PC-3 (cell line): ENCODE data around the gene MARK4. TPM values are rescaled to one million over a fixed set of nuclear protein-coding genes. Genes with fewer than 3 reads are reported as not detected.

ENCODE experiments used
- ATAC-seq: fragments of 200-7000 bp; cut with Tn5 transposase; 2 replicates; pipeline ENCODE4 v1.9.1; 2020; ENCODE audit warnings: mild to moderate bottlenecking, moderate library complexity
- BruUV-seq: library from RNA; stranded (reverse); fragments of 400-500 nt; replicated peaks from 2 replicates; lab custom pipeline; 2021; lab: Mats Ljungman, UMichigan
- CTCF ChIA-PET: fragments of 300-600 bp; sonication (Branson Sonifier 250); formaldehyde crosslinking; loops from one replicate; lab custom pipeline; 2022; ENCODE audit warnings: antibody characterized with exemption; lab: Charles Lee
- POLR2A ChIA-PET: fragments of 300-600 bp; sonication (Branson Sonifier 250); formaldehyde crosslinking; loops from one replicate; lab custom pipeline; 2022; ENCODE audit warnings: antibody characterized with exemption; ENCODE audit not compliant: unreplicated experiment; lab: Charles Lee
- DNase-seq: peaks from one replicate; pipeline ENCODE4 v3.0.0-alpha.2; 2015
- H2AFZ ChIP-seq: fragments of 300-600 bp; sonication (generic); 2 replicates; pipeline ENCODE4 v1.6.0; 2016; ENCODE audit warnings: antibody characterized with exemption, low read length
- H3F3A ChIP-seq: fragments of 300-600 bp; sonication (generic); one replicate; pipeline ENCODE4 v1.6.0; 2017; ENCODE audit warnings: antibody characterized with exemption, low read length, control low read depth, mild to moderate bottlenecking; ENCODE audit not compliant: unreplicated experiment
- H3K27ac ChIP-seq: fragments of 300-600 bp; sonication (generic); 2 replicates; pipeline ENCODE4 v1.5.1; 2016; ENCODE audit warnings: mild to moderate bottlenecking, low read length
- H3K27me3 ChIP-seq: fragments of 300-600 bp; sonication (generic); 2 replicates; pipeline ENCODE4 v1.6.1; 2016; ENCODE audit warnings: low read length, mixed read lengths
- H3K36me3 ChIP-seq: fragments of 300-600 bp; sonication (generic); 2 replicates; pipeline ENCODE4 v1.6.1; 2016; ENCODE audit warnings: low read depth, mixed run types, low read length, mixed read lengths
- H3K4me1 ChIP-seq: fragments of 300-600 bp; sonication (generic); 2 replicates; pipeline ENCODE4 v1.5.1; 2016; ENCODE audit warnings: low read length; ENCODE audit not compliant: insufficient read depth
- H3K4me2 ChIP-seq: fragments of 300-600 bp; sonication (generic); 2 replicates; pipeline ENCODE4 v1.6.0; 2016; ENCODE audit warnings: low read length
- H3K4me3 ChIP-seq: fragments of 300-600 bp; sonication (generic); 2 replicates; pipeline ENCODE4 v1.5.1; 2016; ENCODE audit warnings: mild to moderate bottlenecking, low read length, mixed read lengths
- H3K79me2 ChIP-seq: fragments of 300-600 bp; sonication (generic); 2 replicates; pipeline ENCODE4 v1.6.1; 2017; ENCODE audit warnings: low read length, mixed read lengths
- H3K9ac ChIP-seq: fragments of 300-600 bp; sonication (generic); 2 replicates; pipeline ENCODE4 v1.6.0; 2016; ENCODE audit warnings: mild to moderate bottlenecking, low read length
- H3K9me2 ChIP-seq: fragments of 300-600 bp; sonication (generic); replicated peaks from 2 replicates; pipeline ENCODE4 v1.6.1; 2016; ENCODE audit warnings: mixed run types, low read length, mixed read lengths
- H3K9me3 ChIP-seq: fragments of 300-600 bp; sonication (generic); 2 replicates; pipeline ENCODE4 v1.6.1; 2016; ENCODE audit warnings: low read length, mixed read lengths
- H4K20me1 ChIP-seq: fragments of 300-600 bp; sonication (generic); 2 replicates; pipeline ENCODE4 v1.6.1; 2016; ENCODE audit warnings: low read length, mixed read lengths
- CTCF ChIP-seq: fragments of 300-600 bp; sonication (generic); conservative IDR thresholded peaks from 2 replicates; pipeline ENCODE4 v1.5.1; 2017; ENCODE audit warnings: antibody characterized with exemption, low read depth, mild to moderate bottlenecking, low read length
- EZH2 ChIP-seq: fragments of 300-600 bp; sonication (generic); IDR thresholded peaks from one replicate; pipeline ENCODE4 v1.6.1; 2017; ENCODE audit warnings: antibody characterized with exemption, mild to moderate bottlenecking, low read length; ENCODE audit not compliant: unreplicated experiment
- EZH2phosphoT487 ChIP-seq: fragments of 300-600 bp; sonication (generic); IDR thresholded peaks from 2 replicates; pipeline ENCODE4 v1.6.1; 2018; ENCODE audit warnings: mild to moderate bottlenecking, antibody characterized with exemption, low read length, borderline replicate concordance
- intact Hi-C: fragments of 100-400 bp; cut with micrococcal nuclease; formaldehyde crosslinking; loops from 2 replicates; pipeline ENCODE4 v1.9.0; 2023
- total RNA-seq: library from RNA; depleted of rRNA; stranded (reverse); fragments of >200 nt; gene quantifications from 2 replicates; pipeline ENCODE4 v1.2.3, GENCODE V29; 2014

Gene MARK4
- total RNA-seq, 1 experiment from 2014 or later = 12.1 TPM

GRCh38 chr19:45217957-45218334, 33.1 kb upstream of the MARK4 start:
- CTCF ChIA-PET = no interaction called here
- Histone ChIP-seq H3K9me3 (no peaks in the 10 kb centered on the region), H3K36me3 (no peaks in the 10 kb centered on the region), H3F3A (no peaks in the 10 kb centered on the region), H3K4me2 (no peak overlapping the region), H3K27me3 (0 out of 2 replicates have a peak, but pooled peaks cover 12% of the 10 kb centered on the region), H3K9ac (no peak overlapping the region), H3K27ac (no peak overlapping the region), H3K4me3 (no peak overlapping the region), H3K9me2 (no peaks in the 10 kb centered on the region), H2AFZ (no peak overlapping the region), H3K4me1 (no peaks in the 10 kb centered on the region), H3K79me2 (no peaks in the 10 kb centered on the region), H4K20me1 (no peaks in the 10 kb centered on the region)
- DNase-seq (no peak), ATAC-seq (no peak)
- intact Hi-C loops = no loop called here
- no peak for TF ChIP-seq EZH2
- no peak for TF ChIP-seq CTCF
- no peak for TF ChIP-seq EZH2phosphoT487
- POLR2A ChIA-PET = no interaction called here
- no TSS peak for BruUV-seq

GRCh38 chr19:45218426-45218825, 32.6 kb upstream of the MARK4 start:
- Histone ChIP-seq H3K4me3 (no peak overlapping the region), H3K9ac (no peak overlapping the region), H3K79me2 (no peaks in the 10 kb centered on the region), H2AFZ (no peak overlapping the region), H3K4me1 (no peaks in the 10 kb centered on the region), H3K4me2 (no peak overlapping the region), H3K9me3 (no peaks in the 10 kb centered on the region), H3K9me2 (no peaks in the 10 kb centered on the region), H3K27me3 (0 out of 2 replicates have a peak, but pooled peaks cover 12% of the 10 kb centered on the region), H3F3A (no peaks in the 10 kb centered on the region), H3K36me3 (no peaks in the 10 kb centered on the region), H4K20me1 (no peaks in the 10 kb centered on the region), H3K27ac (no peak overlapping the region)
- CTCF ChIA-PET = no interaction called here
- no TSS peak for BruUV-seq
- no peak for TF ChIP-seq EZH2phosphoT487
- TF ChIP-seq EZH2 = no peak
- no peak for TF ChIP-seq CTCF
- no peak for ATAC-seq
- POLR2A ChIA-PET = no interaction called here
- DNase-seq = no peak
- intact Hi-C loops = no loop called here

- BruUV-seq = no TSS peak
- no peak overlapping the region for H3K27ac ChIP-seq
- H3K9me3 ChIP-seq = no peaks in the 10 kb centered on the region
- H3K9me2 ChIP-seq = no peaks in the 10 kb centered on the region
- H3K4me3 ChIP-seq = no peak overlapping the region
- H2AFZ ChIP-seq = no peak overlapping the region
- no peaks in the 10 kb centered on the region for H4K20me1 ChIP-seq
- intact Hi-C loops = no loop called here
- H3F3A ChIP-seq = no peaks in the 10 kb centered on the region
- H3K79me2 ChIP-seq = no peaks in the 10 kb centered on the region
- no peaks in the 10 kb centered on the region for H3K4me1 ChIP-seq
- no peak overlapping the region for H3K9ac ChIP-seq
- no peaks in the 10 kb centered on the region for H3K36me3 ChIP-seq
- H3K27me3 ChIP-seq = 0 out of 2 replicates have a peak, but pooled peaks cover 12% of the 10 kb centered on the region
- ATAC-seq (no peak), DNase-seq (no peak)
- ChIA-PET POLR2A (no interaction called here), CTCF (interaction anchor here (0.6 kb wide), 1 partner anchor 32 kb away, joined by 13 read pairs; no protein-coding TSS in a partner anchor)
- H3K4me2 ChIP-seq = no peak overlapping the region
- TF ChIP-seq CTCF (no peak), EZH2phosphoT487 (no peak), EZH2 (no peak)
These were observed 31.9 kb upstream of the MARK4 start for GRCh38 chr19:45218911-45219743.
